HUES48 (cell line): ENCODE data around the gene PEX5L.
A peak's percentile ranks its signal among the peaks of the same experiment; 100 is the strongest.

Experiments
- H3K27ac ChIP-seq: one replicate; pipeline ENCODE4 v1.7.0; 2013; ENCODE audit warnings: low read depth, low read length, inconsistent platforms
- H3K27me3 ChIP-seq: 2 replicates; pipeline ENCODE4 v1.6.1; 2013; ENCODE audit warnings: mild to moderate bottlenecking, low read length; ENCODE audit not compliant: control insufficient read depth, insufficient read depth
- H3K36me3 ChIP-seq: 2 replicates; pipeline ENCODE4 v1.6.1; 2013; ENCODE audit warnings: low read length; ENCODE audit not compliant: control insufficient read depth, insufficient read depth
- H3K4me1 ChIP-seq: 2 replicates; pipeline ENCODE4 v1.6.1; 2013; ENCODE audit warnings: mild to moderate bottlenecking, low read length; ENCODE audit not compliant: control insufficient read depth, insufficient read depth
- H3K4me3 ChIP-seq: 2 replicates; pipeline ENCODE4 v1.5.1; 2013; ENCODE audit warnings: mild to moderate bottlenecking, low read depth, low read length
- H3K9ac ChIP-seq: 2 replicates; pipeline ENCODE4 v1.6.1; 2013; ENCODE audit warnings: mild to moderate bottlenecking, low read depth, low read length, moderate library complexity
- H3K9me3 ChIP-seq: 2 replicates; pipeline ENCODE4 v1.6.1; 2013; ENCODE audit warnings: low read length; ENCODE audit not compliant: control insufficient read depth, insufficient read depth

The PEX5L gene

DNA sequence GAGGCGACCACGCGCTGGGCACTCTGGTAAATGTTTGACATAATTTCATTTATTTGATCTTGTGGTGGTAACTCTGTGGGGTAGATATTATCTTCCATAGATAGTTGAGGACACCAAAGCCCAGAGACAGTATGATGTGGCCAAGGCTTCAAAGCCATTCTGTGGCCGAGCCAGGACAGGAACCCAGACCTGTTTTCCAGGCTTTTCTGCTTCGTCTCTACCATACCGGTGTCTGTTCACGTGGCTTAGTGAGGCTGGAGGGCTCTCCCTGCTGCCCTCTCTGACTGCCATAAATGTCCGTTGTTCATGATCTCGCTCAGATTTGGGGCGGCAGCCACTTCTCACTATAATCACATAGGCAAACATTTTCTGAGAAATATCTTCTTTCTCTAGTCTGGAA lies 134.7 kb downstream of the PEX5L start:
- no peak overlapping the region for H3K4me3 ChIP-seq
- no peaks in the 10 kb centered on the region for H3K36me3 ChIP-seq
- no peak overlapping the region for H3K27ac ChIP-seq
- H3K27me3 ChIP-seq = no peaks in the 10 kb centered on the region
- no peaks in the 10 kb centered on the region for H3K9me3 ChIP-seq
- no peaks in the 10 kb centered on the region for H3K4me1 ChIP-seq
- H3K9ac ChIP-seq = no peak overlapping the region

DNA sequence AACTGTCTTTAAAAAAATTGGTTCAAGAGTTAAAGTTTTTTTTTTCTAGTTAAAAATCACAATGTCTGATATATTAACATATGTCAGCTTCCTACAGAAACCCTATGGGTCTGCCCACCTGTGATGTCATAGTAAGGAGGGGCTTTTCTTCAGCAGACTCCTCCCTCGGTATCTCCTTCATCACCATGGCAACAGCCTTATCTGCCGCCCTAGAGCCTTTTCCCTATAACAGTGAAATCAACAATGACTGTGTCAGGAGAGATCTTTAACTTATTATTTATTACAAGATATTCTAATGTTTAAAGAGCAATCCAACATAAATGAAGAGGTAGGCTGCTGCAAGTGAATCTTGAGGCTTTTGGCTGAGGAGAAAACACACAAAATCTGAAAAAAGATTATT lies 138.7 kb downstream of the PEX5L start:
- Histone ChIP-seq H3K27me3 (no peaks in the 10 kb centered on the region), H3K4me3 (no peak overlapping the region), H3K4me1 (no peaks in the 10 kb centered on the region), H3K9me3 (no peaks in the 10 kb centered on the region), H3K9ac (no peak overlapping the region), H3K36me3 (no peaks in the 10 kb centered on the region), H3K27ac (no peak overlapping the region)

DNA sequence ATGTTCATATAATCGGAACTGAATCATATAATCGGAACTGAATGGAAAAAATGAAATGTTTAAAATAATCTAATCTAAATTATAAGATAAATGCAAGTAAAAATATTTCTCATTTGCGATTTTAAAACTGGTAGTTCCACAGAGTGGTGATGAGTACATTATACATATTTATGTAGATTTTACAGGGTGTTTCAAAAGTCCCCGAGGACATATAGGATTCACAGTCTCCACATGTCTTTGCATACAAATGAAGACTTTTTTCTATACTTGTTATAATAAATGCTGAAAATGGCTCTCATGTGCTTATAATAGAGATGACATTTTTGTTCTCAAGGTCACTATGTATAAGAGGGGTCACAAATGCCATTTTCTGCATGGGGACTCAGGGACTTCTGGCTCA lies 139.5 kb downstream of the PEX5L start:
- no peaks in the 10 kb centered on the region for H3K4me1 ChIP-seq
- no peak overlapping the region for H3K27ac ChIP-seq
- H3K27me3 ChIP-seq = no peaks in the 10 kb centered on the region
- no peak overlapping the region for H3K4me3 ChIP-seq
- no peak overlapping the region for H3K9ac ChIP-seq
- H3K9me3 ChIP-seq = no peaks in the 10 kb centered on the region
- H3K36me3 ChIP-seq = no peaks in the 10 kb centered on the region

DNA sequence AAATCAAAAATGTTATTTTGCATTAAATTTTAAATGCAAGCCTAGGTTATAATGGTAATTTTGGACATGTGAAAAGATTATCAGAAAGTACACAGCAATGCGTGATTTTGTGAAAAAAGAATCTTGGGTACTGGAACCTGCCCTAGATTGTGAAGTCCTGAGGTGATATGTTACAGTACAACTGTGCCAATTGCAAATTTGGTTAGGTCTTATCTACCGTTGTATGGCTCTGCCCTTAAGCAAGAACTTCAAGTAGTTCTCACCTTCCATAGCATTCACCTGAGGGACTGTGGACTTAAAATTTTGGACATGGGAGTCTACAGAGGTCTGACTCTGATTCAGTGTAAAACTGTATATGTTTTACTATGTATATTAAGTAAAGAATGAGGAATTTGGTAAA lies 140.2 kb downstream of the PEX5L start:
- H3K27me3 ChIP-seq = no peaks in the 10 kb centered on the region

DNA sequence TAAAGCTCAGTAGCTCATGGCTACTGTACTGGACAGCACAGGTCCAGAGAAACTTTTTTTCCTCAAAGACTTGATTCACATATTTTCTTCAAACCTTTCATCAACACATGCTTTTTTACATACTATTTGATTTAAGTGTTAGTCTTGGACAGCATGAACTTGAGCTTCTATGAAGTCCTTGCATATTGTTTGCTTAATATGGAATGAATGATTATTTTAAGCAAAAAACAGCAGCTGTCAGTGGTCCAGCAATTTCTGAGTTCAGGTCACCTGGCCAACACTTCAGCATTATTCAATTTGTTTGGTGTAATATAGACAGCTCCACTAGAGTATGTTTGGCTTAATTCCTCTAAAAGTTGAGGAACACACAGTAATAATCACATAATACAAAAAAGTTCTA lies 141.4 kb downstream of the PEX5L start:
- H3K4me1 ChIP-seq = no peaks in the 10 kb centered on the region
- no peaks in the 10 kb centered on the region for H3K9me3 ChIP-seq
- H3K36me3 ChIP-seq = no peaks in the 10 kb centered on the region
- no peak overlapping the region for H3K9ac ChIP-seq
- no peak overlapping the region for H3K27ac ChIP-seq
- no peak overlapping the region for H3K4me3 ChIP-seq
- H3K27me3 ChIP-seq = no peaks in the 10 kb centered on the region

More for the DNA sequence above, 140.2 kb downstream of the PEX5L start:
- no peaks in the 10 kb centered on the region for H3K4me1 ChIP-seq
- H3K4me3 ChIP-seq = no peak overlapping the region
- H3K9ac ChIP-seq = no peak overlapping the region
- no peaks in the 10 kb centered on the region for H3K9me3 ChIP-seq
- H3K27ac ChIP-seq = no peak overlapping the region
- H3K36me3 ChIP-seq = no peaks in the 10 kb centered on the region

DNA sequence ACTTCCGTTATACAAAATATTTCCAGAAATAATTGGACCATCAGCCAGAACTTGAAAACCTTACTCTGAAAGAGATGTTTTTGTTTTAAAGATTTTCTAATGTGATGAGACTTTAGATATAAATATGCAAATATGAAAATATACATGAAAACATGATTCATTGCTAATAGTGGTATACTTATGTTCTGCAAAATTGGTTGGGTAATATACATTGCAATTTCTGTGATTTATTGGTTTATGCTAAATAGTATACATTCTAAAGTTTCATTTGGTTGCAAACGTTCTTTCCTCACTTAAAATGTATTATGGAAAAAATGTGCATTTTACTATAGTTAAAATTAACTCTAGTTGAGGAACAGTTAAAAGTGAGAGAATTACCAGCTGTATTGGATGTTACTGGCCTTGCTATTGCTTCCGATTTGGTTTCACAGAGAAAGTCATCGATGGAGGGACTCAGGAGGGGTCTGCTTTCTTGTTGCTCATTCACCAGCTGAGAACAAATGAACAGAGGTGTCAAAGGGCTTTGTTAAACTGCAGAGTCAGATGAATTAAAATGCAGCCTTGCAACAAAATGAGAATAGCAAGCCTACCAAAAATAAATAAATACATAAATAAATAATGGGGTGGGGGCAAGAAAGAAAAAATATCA lies 149.3 kb downstream of the PEX5L start:
- H3K27ac ChIP-seq = no peak overlapping the region
- no peaks in the 10 kb centered on the region for H3K9me3 ChIP-seq
- H3K4me1 ChIP-seq = peaks cover 35% of the 10 kb centered on the region
- no peak overlapping the region for H3K4me3 ChIP-seq
- no peaks in the 10 kb centered on the region for H3K27me3 ChIP-seq
- no peak overlapping the region for H3K9ac ChIP-seq
- no peaks in the 10 kb centered on the region for H3K36me3 ChIP-seq

DNA sequence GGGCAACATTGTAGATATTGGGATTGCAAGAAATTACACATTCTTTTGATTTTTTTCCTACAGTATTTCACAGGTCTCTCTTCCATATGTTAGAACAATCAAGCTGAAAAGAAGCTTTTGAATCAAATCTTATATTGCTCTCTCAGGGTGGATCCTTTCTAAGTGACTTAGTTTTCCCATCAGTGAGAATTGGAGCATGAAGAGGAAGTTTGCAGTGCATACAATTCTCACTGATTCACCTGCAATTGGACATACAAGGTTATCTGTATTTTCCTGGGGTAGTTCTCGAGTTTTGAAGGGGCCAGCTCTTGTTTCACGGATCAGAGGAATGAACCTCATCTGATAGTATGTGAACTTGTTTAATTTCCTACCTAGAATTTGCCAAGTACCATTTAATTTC lies 150.8 kb downstream of the PEX5L start:
- Histone ChIP-seq H3K4me3 (no peak overlapping the region), H3K4me1 (peaks cover 48% of the 10 kb centered on the region), H3K36me3 (no peaks in the 10 kb centered on the region)

DNA sequence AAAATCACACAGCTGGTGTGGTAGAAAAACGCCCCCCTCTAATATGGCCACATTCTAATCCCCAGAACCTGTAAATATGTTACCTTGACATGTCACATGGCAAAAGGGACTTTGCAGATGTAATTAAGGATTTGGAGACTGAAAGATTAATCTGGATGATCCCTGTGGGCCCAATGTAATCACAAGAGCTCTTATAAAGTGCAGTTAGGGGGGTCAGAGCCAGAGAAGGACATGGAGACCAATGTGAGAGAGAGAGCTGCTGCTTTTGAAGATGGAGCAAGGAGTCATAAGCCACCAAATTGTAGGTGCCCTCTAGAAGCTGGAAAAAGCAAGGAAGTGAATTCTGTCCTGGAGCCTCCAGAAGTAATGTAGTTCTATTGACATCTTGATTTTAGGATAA lies 152.6 kb downstream of the PEX5L start:
- H3K9ac ChIP-seq = no peak overlapping the region
- no peaks in the 10 kb centered on the region for H3K9me3 ChIP-seq

More for the DNA sequence above, 150.8 kb downstream of the PEX5L start:
- H3K9ac ChIP-seq = no peak overlapping the region
- no peaks in the 10 kb centered on the region for H3K9me3 ChIP-seq
- no peak overlapping the region for H3K27ac ChIP-seq
- no peaks in the 10 kb centered on the region for H3K27me3 ChIP-seq

DNA sequence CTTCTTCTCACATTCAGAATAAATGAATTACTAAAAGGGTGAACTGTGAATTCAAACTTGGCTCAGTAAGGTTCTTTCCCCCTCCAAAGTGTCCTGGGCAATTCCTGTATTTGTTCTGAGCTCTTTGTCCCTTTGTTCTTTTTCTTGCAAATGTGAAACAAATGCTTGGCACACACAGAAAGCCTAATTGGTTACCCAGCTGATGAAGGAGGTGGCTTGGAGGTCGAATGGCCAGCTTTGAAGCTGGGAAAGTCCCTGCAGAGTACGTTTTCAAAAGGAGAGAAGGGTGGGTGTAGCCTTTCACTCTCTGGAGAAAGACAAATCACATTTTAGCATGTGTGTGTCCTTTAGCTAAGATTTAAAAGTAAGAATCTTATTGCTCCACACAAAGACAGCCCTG lies 154.4 kb downstream of the PEX5L start:
- H3K9ac ChIP-seq = no peak overlapping the region

More for the DNA sequence above, 152.6 kb downstream of the PEX5L start:
- no peaks in the 10 kb centered on the region for H3K27me3 ChIP-seq
- H3K4me3 ChIP-seq = no peak overlapping the region
- H3K4me1 ChIP-seq = peaks cover 54% of the 10 kb centered on the region
- no peak overlapping the region for H3K27ac ChIP-seq
- no peaks in the 10 kb centered on the region for H3K36me3 ChIP-seq

DNA sequence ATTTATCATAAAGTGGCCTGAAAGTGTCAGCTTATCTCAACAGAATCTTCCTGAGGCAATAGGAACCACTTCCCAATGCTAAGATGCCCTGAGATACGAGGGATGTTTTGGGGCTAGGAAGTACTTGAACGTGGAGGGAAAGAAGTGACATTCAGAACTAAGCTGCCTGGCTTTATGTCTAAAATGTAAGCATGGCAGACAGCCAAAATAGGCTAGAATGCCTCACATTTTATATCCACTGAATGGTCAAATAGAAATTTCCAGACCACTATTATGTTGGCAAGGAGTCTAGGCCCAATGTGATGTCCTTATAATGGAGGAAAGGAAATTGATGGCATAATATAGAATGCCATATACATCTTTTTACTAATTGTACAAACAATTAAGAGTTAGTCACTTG lies 154.9 kb downstream of the PEX5L start:
- H3K27ac ChIP-seq = peak overlapping the region; percentile 85
- H3K27me3 ChIP-seq = no peaks in the 10 kb centered on the region
- no peak overlapping the region for H3K9ac ChIP-seq
- no peak overlapping the region for H3K4me3 ChIP-seq
- H3K36me3 ChIP-seq = no peaks in the 10 kb centered on the region
- peaks cover 40% of the 10 kb centered on the region for H3K4me1 ChIP-seq
- H3K9me3 ChIP-seq = no peaks in the 10 kb centered on the region

More for the DNA sequence above, 154.4 kb downstream of the PEX5L start:
- Histone ChIP-seq H3K4me1 (peaks cover 45% of the 10 kb centered on the region), H3K9me3 (no peaks in the 10 kb centered on the region), H3K36me3 (no peaks in the 10 kb centered on the region), H3K27me3 (no peaks in the 10 kb centered on the region), H3K27ac (peak overlapping the region; percentile 85), H3K4me3 (no peak overlapping the region)

DNA sequence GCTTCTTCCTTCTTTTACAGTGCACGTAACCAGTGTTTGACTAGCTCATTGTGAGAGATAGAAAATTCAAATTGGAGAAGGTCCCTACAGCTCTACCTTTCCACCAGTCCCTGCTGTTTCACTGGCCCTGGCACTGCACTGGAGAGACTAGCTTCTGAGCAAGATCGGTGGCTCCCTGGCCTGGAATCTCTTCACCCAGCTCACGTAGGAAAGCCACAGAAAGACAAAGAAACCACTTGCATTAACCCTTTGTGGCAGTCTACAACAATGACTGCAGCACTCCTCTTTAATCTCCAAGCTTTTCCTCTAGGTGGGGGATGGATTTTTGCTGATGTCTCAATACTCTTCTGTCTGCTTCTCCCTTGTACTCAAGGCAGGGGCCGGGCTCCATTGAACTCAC lies 155.9 kb downstream of the PEX5L start:
- no peaks in the 10 kb centered on the region for H3K36me3 ChIP-seq
- H3K4me1 ChIP-seq = peaks cover 32% of the 10 kb centered on the region
- peak overlapping the region; percentile 4 for H3K27ac ChIP-seq
- no peak overlapping the region for H3K9ac ChIP-seq
- H3K4me3 ChIP-seq = no peak overlapping the region
- no peaks in the 10 kb centered on the region for H3K9me3 ChIP-seq
- no peaks in the 10 kb centered on the region for H3K27me3 ChIP-seq
